Activated T-cell treated with anti-CD3 and anti-CD28 coated beads, Interleukin-2, amount 50 U/mL, for 72 hours (primary cell): Measurements from ENCODE around the gene MCRIP1. TPM values are rescaled to one million over a fixed set of nuclear protein-coding genes. Genes with fewer than 3 reads are reported as not detected.

Experiments used
- ATAC-seq, 2 donors: fragments of 150-1000 bp; cut with Tn5 transposase; replicated peaks in 1 of 2; 2 replicates each; pipeline ENCODE4 v1.10.0; 2021; ENCODE audit warnings: moderate library complexity in 2 of 2, mild to moderate bottlenecking in 1 of 2
- DNase-seq, 2 donors: peaks; one replicate each; pipeline ENCODE4 v3.0.0; 2021 to 2022; ENCODE audit warnings: mixed read lengths in 1 of 2
- H3K27ac Mint-ChIP-seq: one replicate; pipeline ENCODE4 v1.8.0; 2022; ENCODE audit warnings: mild to moderate bottlenecking, moderate library complexity, mixed read lengths
- H3K27me3 Mint-ChIP-seq: one replicate; pipeline ENCODE4 v1.8.0; 2022; ENCODE audit warnings: low read depth, mixed read lengths
- H3K36me3 Mint-ChIP-seq, 2 donors: one replicate each; pipeline ENCODE4 v1.8.0; 2022; ENCODE audit warnings: mixed read lengths in 2 of 2, mild to moderate bottlenecking in 1 of 2; ENCODE audit not compliant: insufficient read depth in 2 of 2
- H3K4me1 Mint-ChIP-seq: one replicate; pipeline ENCODE4 v1.8.0; 2022; ENCODE audit warnings: low read depth, mixed read lengths
- H3K4me3 Mint-ChIP-seq, 2 donors: one replicate each; pipeline ENCODE4 v1.8.0; 2022; ENCODE audit warnings: mild to moderate bottlenecking in 2 of 2, mixed read lengths in 2 of 2, moderate library complexity in 2 of 2
- H3K9me3 Mint-ChIP-seq, 2 donors: one replicate each; pipeline ENCODE4 v1.8.0; 2022; ENCODE audit warnings: mixed read lengths in 2 of 2
- total RNA-seq, 2 donors: library from RNA; stranded (reverse); gene quantifications; one replicate each; pipeline ENCODE4 v1.2.3, GENCODE V29; 2022

The MCRIP1 gene
- total RNA-seq, 2 donors from 2014 or later: 61.9 to 77.2 TPM

DNA sequence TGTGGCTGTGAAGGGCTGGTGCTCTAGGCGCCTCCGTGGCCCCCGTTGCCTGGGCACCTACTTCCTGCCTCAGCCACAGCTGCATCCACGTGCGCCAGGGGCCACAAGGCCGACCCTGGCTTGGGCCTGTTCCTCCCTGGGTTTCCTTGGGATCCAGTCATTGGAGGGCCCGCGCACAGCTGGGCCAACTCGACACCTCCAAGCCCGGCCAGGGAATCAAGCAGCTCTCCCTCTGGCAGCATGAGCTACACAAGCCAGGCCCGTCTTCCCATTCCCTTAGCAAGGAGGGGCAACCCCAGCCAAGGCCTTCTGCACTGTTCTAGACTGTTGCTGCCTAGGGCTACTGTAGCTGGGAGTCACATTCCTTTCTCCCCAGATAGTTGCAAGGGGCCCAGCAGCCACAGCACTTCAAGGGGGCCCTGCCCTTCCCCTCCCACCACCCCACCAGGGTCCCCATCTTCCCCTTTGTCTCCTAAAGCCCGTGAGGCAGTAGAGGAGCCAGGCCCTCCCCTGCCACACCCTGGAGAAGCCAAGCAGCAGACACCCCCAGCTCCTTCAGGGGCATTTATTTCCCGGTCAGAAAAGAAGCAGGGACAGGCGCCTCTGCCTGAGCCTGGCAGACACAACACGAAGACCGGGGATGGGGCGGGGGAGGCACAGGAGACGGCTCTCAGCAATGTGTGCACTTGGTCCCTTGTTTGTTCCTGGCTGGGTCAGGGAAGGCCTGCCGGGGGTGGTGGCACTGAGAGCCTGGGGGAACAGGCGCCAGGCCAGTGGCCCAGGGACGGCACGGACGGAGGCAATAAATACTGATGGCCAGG, 34.3 kb upstream of the MCRIP1 start:
- H3K27me3 Mint-ChIP-seq: no peaks in the 10 kb centered on the region
- H3K9me3 Mint-ChIP-seq: no peaks in the 10 kb centered on the region
- H3K36me3 Mint-ChIP-seq: peaks cover 10 to 17% of the 10 kb centered on the region in 2 donors
- peak overlapping the region; percentile 63 for H3K27ac Mint-ChIP-seq
- peak in 1 of 2 donors; percentile 16 for DNase-seq
- peaks cover 52% of the 10 kb centered on the region for H3K4me1 Mint-ChIP-seq
- ATAC-seq: no peak
- peak overlapping the region; percentile 14 to 20 for H3K4me3 Mint-ChIP-seq

DNA sequence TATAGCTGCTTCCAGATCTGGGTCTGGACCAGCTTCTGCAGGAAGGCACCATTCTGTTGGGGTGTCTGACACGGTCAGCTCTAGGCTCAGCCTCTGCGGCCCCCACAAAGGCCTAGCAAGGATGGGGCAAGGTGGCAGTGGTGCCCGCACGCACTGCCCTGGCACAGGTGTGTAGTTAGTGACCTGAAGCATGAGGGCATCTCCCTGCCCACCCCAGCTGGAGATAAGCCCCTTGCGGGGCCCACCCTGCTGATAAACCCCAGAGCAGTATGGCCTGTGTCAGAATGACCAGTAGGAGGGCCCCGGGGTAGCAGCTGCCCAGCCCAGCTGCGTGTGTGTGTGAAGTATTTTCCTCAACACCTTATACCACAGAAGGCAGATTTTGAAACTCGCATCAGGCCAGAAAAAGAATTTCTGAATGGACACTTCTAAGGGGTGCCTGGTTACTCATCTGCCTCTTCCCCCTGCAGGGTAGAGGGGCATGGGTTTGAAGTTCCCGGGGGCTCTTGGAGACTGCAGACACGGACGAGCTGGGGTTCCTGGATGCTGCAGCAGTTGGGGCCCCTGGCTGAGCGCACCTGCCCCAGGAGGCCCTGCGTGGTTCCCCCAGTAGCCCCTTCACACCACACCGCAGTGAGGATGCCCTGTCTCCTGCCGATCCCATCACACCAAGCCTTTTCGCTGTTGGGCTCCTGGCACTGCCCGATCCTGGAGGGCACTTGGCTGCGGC, 33.5 kb upstream of the MCRIP1 start:
- H3K36me3 Mint-ChIP-seq: peaks cover 10 to 17% of the 10 kb centered on the region in 2 donors
- no peak overlapping the region for H3K4me3 Mint-ChIP-seq
- no peak for ATAC-seq

DNA sequence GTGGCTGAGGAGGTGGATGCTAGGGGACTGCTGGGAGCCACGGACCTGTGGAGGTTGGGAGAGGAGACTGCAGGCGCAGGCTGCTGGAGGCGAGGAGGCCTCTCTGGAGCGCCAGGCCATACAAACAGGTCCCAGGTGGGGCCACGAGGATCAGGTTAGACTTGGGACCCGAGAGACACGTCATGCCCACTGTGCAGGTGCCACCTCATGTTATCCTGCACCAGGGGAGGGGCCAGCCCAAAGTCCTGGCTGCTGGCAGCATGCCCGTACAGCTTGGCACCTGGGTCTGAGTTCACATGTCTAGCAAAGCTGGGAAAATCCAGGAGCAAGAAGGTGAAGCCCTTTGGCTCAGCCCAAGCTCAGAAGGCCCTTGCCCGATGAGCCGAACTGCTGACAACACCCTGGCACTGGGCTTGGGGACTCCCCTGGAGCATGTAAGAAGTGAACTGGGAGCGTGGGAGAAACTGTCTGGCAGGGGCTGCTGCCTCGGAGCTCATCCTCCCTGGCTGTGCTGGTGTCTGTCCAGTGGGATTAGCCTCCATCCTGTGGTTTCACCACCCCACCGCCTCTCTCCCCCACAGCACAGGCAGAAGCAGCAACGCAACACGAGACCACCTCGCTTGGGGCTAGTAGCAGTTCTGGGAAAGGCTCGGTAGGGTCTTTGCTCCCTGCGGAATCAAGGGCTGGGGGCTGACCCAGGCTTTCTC, 32.8 kb upstream of the MCRIP1 start:
- DNase-seq: peak in 1 of 2 donors; percentile 32
- no peaks in the 10 kb centered on the region for H3K27me3 Mint-ChIP-seq
- no peaks in the 10 kb centered on the region for H3K9me3 Mint-ChIP-seq
- ATAC-seq: no peak
- peak overlapping the region; percentile 3 for H3K27ac Mint-ChIP-seq
- H3K4me1 Mint-ChIP-seq: peaks cover 53% of the 10 kb centered on the region
- H3K36me3 Mint-ChIP-seq: peaks cover 10 to 16% of the 10 kb centered on the region in 2 donors
- H3K4me3 Mint-ChIP-seq: peak overlapping the region in 1 of 2 donors; percentile 12

More for the DNA sequence above, 33.5 kb upstream of the MCRIP1 start:
- no peak for DNase-seq
- no peaks in the 10 kb centered on the region for H3K27me3 Mint-ChIP-seq
- no peaks in the 10 kb centered on the region for H3K9me3 Mint-ChIP-seq
- peaks cover 52% of the 10 kb centered on the region for H3K4me1 Mint-ChIP-seq
- H3K27ac Mint-ChIP-seq: peak overlapping the region; percentile 63

DNA sequence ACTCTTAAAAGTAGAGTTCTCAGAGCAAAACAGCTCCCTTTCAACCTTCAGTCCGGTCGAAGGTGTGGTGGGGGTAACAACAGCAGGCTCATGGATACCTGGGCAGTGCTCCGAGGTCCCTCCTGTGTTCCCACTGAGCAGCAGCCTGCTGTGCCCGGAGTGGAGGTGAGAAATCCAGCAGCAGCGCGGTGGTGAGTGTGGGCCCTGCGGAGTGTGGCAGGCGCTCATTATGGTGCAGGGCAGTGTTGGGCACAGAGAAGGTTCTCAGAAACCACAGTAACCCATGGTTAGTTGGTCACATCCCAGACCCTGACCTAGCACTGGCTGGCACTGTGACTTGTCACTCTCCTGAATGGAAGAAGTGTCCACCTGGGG, 32.3 kb upstream of the MCRIP1 start:
- Mint-ChIP-seq H3K27me3 (no peaks in the 10 kb centered on the region), H3K9me3 (no peaks in the 10 kb centered on the region), H3K4me1 (peaks cover 53% of the 10 kb centered on the region), H3K27ac (peak overlapping the region; percentile 25), H3K4me3 (peak overlapping the region in 1 of 2 donors; percentile 12), H3K36me3 (peaks cover 14 to 16% of the 10 kb centered on the region in 2 donors)
- ATAC-seq (no peak), DNase-seq (no peak)

DNA sequence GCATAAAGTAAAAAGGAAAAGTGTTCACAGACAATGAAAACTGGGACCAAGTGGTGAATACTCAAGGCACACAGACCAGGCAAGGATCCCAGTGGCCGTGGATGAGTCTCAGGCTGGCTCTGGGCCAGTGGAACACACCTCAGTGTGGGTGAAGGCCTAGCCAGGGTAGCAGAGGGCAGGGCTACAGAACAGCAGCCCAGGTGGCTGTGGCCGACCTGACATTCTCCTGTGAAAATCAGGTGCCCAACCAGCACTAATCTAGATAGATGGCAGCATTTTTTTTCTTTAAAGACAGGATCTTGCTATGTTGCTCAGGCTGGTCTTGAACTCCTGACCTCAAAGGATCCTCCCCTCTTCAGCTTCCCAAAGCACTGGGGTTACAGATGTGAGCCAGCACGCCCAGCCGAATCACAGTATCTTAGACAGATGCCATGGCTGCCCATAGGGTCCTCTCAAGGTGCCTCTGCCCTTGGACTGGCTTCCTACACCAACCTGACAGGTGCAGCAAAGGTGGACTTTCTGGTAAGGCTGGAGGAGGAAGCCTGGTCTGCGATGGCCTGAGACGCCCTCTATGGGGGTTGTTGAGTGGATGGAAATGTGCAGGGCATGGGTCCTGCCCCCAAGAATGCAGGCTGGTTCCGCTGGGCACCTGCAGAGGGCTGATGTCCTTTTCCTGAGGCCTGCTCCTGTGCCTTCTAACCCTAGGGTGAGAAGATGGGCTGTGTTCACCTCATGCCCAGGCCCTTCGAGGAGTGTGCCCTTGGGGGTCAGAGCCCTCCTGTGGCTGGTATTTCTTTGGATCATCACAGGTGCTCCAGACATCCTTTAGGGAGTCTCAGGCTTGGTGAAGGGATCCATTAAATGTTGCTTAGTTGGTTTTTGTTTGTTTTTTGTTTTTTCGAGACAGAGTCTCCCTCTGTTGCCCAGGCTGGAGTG, 31.0 kb upstream of the MCRIP1 start:
- no peaks in the 10 kb centered on the region for H3K27me3 Mint-ChIP-seq
- H3K4me3 Mint-ChIP-seq: peak overlapping the region in 1 of 2 donors; percentile 90
- peak overlapping the region; percentile 97 for H3K27ac Mint-ChIP-seq
- H3K36me3 Mint-ChIP-seq: peaks cover 13 to 16% of the 10 kb centered on the region in 2 donors
- DNase-seq: no peak
- ATAC-seq: no peak
- peaks cover 49% of the 10 kb centered on the region for H3K4me1 Mint-ChIP-seq
- no peaks in the 10 kb centered on the region for H3K9me3 Mint-ChIP-seq

DNA sequence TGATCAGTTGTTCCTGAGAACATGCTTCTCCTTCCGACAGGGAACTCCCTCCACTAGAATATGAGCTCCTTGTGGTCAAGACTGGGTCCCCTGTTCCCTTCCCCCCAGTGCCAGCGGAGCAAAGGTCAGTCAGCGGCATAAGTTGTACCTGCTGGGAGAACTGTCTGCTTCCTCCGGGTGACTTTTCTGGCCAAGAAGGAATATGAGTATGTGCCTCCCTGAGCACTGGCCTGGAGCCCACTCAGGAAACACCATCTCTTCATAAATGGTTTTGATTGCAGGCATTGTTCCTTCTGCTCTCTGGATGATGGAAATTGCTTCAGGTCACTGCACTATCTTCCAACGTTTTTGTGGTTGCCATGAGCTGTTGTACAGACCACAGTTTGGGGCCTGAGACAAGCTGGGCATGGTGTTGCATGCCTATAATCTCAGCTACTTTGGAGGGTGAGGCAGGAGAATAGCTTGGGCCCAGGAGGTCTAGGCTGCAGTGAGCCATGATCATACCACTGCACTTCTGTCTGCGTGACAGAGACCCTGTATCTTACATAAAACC, 30.1 kb upstream of the MCRIP1 start:
- Mint-ChIP-seq H3K4me1 (peaks cover 54% of the 10 kb centered on the region), H3K36me3 (peaks cover 13 to 16% of the 10 kb centered on the region in 2 donors), H3K27ac (peak overlapping the region; percentile 97), H3K9me3 (no peaks in the 10 kb centered on the region), H3K27me3 (no peaks in the 10 kb centered on the region), H3K4me3 (peak overlapping the region; percentile 78 to 90)
- DNase-seq (no peak), ATAC-seq (no peak)

DNA sequence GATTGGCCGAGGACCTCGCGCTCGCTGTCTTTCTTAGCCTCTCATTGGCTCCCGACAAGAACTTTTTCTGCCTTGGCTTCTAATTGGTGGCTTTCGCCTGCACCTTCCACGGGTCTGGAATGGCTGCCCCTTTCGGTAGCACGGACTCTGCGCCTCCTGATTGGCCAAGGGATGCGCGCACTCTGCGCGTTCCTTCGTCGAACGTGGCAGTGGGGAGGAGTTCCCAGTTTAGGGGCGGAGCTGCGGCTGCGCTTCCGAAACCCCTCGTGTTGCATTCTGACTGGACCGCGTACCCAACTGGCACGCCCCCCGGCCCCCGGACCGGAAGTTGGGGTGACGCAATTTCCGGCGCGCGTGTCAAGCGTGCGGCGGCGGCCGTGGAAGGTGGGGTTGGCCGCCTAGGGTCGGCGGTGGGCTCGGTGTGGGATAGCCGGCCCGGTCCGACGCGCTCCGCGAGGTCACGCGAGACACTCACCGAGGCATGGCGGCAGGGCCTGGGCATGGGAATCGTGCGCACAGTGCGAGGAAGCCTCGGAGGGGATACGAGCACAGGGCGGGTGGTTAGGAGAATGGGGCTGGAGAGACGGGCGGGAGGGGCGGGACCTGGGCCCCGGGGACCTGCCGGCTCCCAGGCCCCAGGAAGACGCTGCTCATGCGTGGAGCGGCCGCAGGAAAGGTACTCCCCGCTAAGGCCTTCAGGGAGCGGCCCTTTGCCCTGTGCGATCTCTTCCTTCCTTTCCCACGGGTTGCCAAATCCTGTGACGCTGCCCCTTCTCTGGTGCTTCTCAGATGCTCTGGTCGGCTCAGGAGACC, 27.9 kb upstream of the MCRIP1 start:
- Mint-ChIP-seq H3K27me3 (no peaks in the 10 kb centered on the region), H3K27ac (peak overlapping the region; percentile 96), H3K36me3 (peaks cover 14 to 20% of the 10 kb centered on the region in 2 donors), H3K9me3 (no peaks in the 10 kb centered on the region), H3K4me1 (peaks cover 57% of the 10 kb centered on the region), H3K4me3 (peak overlapping the region; percentile 94 to 95)
- peak; percentile 87 to 88 for ATAC-seq
- DNase-seq: peak; percentile 99

DNA sequence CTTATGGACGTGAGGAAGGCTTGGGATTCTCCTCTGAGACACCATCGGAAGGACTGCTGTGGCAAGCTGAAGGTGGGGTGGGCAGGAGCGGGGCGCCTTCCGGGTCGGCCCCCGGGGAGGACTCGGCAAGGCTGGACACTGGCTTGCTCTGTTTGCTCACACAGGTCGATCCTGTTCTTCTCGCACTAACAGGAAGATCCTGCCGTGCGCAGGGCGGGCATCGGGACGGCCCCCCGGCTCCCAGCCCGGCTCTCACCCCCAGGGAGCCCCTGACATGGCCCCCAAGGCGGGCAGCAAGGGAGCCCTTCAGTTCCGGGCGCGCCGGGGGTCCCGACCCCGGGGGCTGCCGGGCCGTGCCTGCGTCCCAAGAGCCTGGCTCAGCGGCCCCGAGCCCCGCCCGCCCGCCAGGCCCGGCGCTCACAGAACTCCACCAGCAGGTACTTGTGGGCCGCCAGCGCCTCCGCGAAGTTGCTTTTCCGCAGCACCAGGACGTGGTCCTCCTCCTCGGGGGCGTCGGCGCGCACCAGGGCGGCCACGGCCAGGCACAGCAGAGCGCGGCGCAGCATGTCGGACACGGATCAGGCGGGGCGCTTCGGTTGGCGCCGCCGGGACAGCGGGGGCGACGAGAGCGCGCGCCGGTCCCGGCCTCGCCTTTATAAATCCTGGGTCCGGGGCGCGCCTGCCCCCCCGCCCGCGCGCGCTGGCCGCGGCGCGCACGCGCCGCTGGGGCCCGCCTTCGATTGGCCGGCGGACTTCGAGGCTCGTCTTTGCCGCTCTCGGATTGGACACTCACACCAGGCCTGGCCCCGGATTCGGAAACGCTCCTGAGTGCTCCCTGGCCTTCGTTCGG, 27.0 kb upstream of the MCRIP1 start, which contains the start of gene P4HB:
Gene P4HB, minus strand, starts transcription at position 630 of the 850 bp plus-strand sequence. Its CDS starts 64 bp downstream, at position 566.
- peak; percentile 22 to 96 for DNase-seq
- Mint-ChIP-seq H3K4me3 (peak within 1 kb of the TSS; percentile 94 to 95), H3K36me3 (peaks cover 14 to 26% of the 10 kb centered on the region in 2 donors), H3K27me3 (no peaks in the 10 kb centered on the region), H3K4me1 (peaks cover 51% of the 10 kb centered on the region), H3K27ac (peak within 1 kb of the TSS; percentile 96), H3K9me3 (no peaks in the 10 kb centered on the region)
- ATAC-seq: peak in 1 of 2 donors; percentile 40

DNA sequence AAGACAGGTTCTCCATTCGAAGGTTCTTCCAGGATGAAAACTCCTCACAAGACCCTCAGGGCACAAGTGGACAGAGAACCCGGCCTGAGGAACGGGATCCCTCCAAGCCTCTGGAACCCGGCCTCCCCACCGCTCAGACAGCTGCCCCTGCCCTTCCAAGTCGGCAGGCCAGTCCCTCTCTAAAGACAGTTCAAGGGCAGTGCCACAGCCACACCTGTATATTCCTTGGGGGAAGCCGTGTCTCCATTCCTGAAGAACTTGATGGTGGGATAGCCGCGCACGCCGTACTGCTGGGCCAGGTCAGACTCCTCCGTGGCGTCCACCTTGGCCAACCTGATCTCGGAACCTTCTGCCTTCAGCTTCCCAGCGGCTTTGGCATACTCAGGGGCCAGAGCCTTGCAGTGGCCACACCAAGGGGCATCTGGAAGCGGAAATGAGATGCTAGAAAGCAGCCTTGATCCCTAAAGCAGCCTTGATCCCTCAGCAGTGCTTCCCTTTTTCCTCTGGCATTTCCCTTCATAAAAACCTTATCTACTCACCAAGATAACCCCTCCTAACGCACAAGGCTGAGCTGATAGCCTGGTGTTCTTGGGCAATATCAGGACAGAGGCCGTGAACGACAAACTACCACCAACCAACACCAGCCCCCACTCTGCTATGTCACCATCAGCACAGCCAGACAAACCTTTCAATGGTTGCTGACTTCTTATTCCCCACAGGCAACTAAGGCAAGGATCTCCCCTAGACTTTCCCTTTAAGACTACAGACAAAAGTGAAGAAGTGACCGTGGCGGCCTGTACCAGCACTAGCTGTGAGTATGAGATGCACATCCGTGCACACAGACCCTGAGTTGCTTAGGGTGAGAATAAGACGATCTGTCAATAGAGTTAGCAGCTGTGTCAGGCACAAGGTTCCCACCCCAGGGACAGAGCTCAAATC, 26.1 kb upstream of the MCRIP1 start:
- Mint-ChIP-seq H3K4me1 (peaks cover 51% of the 10 kb centered on the region), H3K27me3 (no peaks in the 10 kb centered on the region), H3K4me3 (peak overlapping the region; percentile 90), H3K27ac (peak overlapping the region; percentile 68), H3K9me3 (no peaks in the 10 kb centered on the region), H3K36me3 (peaks cover 14 to 28% of the 10 kb centered on the region in 2 donors)
- no peak for DNase-seq
- ATAC-seq: no peak
